ENCODE data around the gene KLHDC3.
"Not testable (repeated sequence)": the region's sequence is repeated elsewhere in the genome, so short reads cannot be mapped to it uniquely, and the experiment has no call there.

The KLHDC3 gene

DNA sequence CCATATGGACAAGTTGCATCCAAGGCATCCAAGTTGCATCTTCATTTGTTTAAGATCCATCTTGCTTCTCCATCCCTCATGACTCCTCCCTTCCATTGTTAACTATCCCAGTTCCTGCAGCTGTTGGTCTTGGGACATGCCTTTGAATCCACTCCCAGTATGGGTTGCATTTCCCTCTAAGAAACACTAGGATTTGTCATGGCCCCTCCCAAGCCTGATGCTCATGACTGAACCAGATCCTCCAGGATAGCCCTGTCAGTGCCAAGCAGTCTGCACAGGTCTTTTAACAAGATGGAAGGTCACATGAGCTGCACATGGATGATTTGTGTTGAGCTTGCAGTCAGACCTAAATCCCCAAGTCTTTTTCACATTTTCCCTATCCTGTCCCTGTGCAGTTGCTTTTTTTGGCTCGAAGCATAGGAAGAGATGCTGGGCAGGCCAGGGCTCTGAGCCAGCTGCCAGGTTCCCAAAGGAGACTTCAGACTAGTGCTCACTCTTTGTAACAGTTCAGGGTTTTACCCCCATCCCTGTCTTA lies 25.5 kb upstream of the KLHDC3 start:
- no peak for DNase-seq (ENCODE audit: low spot score)

DNA sequence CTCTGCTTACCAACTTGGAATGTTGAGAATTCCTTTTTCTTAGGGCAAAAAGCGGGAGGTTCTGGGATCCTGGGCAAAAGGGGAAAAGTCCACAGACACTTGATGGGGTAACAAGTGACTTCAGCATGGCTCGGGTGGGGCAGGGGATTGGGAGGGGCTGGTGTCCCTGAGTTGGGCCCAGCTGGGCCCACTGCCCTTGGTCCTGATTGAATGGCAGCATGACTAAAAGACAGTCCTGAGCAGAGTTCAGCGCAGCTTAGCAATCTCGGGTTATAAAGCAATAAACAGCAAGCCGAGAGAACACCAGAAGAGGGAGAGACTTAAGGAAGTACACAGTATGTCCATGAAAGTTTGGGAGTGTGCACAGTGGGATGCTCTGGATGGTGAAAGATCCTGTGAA lies 24.1 kb upstream of the KLHDC3 start:
- no peak for DNase-seq (ENCODE audit: low spot score)

DNA sequence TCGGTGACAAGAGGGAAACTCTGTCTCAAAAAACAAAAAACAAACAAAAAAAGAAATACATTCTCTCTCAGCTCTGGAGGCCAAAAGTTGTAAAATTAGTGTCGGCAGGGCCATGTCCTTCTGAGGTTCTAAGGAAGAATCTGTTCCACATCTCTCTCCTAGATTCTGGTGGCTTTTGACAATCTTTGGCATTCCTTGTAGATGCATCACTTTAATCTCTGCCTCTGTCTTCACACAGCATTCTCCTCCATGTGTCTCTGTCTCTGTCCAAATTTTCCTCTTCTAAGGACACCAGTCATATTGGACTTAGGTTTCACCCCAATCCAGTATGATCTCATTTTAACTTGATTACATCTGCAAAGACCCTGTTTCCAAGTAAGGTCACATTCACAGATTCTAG lies 20.6 kb upstream of the KLHDC3 start:
- DNase-seq (ENCODE audit: low spot score) = no peak

DNA sequence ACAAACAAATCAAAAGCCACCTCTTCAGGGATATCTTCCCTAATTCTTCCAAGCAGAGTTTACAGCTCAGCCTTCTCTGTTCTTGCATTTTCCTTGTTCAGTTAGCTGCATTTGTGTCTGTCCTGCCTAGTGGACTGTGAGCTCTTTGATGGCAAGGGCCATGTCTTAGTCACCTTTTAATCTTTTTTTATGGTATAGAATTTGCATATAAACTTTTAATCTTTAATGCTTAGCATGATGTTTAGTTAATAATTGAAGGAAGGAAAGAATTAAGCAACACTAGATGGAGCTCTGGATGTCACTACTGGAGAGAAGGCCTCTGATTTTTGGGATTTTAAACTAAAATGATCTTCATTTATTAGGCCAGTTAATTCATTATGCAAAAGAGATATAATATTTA lies 17.5 kb upstream of the KLHDC3 start:
- no peak for DNase-seq (ENCODE audit: low spot score)

DNA sequence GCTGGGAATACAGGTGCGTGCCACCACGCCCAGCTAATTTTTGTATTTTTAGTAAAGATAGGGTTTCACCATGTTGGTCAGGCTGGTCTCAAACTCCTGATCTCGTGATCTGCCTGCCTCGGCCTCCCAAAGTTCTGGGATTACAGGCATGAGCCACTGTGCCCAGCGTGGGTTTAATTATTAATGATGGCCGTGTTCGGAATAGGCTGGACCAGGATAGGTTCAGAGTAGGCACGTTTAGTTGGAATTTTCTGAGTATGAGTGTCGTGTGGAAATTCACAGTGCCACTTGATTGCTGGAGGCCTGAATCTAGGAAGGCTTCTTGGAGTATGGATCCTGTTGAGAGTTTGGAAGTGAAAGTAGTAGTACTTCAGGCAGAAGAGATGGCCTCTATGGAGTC lies 15.8 kb upstream of the KLHDC3 start:
- not testable (repeated sequence) for DNase-seq (ENCODE audit: low spot score)

DNA sequence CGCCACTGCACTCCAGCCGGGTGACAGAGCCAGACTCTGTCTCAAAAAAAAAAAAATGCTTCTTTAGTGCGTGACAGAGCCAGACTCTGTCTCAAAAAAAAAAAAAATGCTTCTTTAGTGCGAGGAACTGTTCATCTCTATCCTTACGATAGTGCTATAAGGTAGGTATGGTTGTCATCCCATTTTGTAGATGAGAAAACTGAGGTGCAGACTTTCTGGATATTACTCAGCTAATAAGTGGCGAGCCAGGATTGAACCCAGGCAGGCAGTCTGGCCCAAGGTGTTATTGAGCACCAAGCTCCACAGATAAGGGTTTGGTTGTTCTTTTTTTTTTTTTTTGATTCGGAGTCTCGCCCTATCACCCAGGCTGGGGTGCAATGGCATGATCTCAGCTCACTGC lies 12.2 kb upstream of the KLHDC3 start:
- no peak for DNase-seq (ENCODE audit: low spot score)

DNA sequence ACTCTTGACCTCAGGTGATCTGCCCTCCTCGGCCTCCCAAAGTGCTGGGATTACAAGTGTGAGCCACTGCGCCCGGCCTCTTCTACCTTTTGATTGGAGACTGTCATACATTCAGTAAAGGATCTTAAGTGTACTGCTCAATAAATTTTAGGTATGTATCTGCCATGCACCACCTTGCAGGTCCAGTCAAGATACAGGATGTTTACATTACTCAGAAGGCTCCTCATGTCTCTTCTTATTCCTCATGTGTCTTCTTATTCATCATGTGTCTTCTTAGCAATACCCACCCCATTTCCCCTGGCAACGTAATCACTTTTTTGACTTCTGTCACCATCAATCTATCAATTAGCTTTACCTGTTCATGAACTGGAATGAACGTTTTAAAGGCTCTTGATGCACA lies 8.2 kb upstream of the KLHDC3 start:
- DNase-seq (ENCODE audit: low spot score) = no peak

DNA sequence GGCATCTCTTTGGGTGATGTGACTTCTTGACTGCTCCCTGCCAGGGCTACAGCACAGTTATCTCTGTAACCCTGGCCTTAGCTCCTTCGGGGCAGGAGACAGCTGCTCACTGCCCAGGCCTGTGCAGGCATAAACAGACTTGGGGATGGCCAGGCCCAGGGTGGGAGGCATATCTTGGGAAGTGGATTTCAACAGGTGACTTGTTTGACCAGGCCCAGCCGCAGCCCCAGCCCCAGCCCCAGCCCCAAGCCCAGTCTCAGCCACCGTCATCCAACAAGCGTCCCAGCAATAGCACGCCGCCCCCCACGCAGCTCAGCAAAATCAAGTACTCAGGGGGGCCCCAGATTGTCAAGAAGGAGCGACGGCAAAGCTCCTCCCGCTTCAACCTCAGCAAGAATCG lies 7.8 kb upstream of the KLHDC3 start:
- no peak for DNase-seq (ENCODE audit: low spot score)

DNA sequence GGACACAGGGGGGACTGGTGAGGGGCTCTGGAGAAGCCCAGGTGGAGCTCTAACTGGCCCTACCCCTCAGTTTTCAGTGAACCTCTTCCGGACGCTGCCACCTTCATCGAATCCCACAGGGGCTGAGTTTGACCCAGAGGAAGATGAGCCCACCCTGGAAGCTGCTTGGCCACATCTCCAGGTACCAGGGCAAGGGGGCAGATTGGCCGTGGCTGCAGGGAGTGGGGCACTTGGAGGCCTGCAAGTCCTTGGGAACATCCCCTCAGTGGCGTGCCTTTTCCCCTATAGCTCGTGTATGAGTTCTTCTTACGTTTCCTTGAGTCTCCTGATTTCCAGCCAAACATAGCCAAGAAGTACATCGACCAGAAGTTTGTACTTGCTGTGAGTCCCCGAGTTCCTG lies 6.9 kb upstream of the KLHDC3 start:
- DNase-seq (ENCODE audit: low spot score) = no peak

DNA sequence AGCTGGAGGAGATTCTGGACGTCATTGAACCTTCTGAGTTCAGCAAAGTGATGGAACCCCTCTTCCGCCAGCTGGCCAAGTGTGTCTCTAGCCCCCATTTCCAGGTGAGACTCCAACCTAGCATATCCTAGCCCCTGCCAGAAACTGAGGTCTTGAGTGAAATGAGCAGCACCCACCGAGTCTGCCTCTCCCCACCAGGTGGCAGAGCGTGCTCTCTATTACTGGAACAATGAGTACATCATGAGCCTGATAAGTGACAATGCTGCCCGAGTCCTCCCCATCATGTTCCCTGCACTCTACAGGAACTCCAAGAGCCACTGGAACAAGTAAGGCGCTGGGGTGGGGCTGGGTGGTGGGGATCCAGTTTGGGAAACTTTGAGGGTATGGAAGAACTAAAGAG lies 4.9 kb upstream of the KLHDC3 start:
- DNase-seq (ENCODE audit: low spot score) = no peak

DNA sequence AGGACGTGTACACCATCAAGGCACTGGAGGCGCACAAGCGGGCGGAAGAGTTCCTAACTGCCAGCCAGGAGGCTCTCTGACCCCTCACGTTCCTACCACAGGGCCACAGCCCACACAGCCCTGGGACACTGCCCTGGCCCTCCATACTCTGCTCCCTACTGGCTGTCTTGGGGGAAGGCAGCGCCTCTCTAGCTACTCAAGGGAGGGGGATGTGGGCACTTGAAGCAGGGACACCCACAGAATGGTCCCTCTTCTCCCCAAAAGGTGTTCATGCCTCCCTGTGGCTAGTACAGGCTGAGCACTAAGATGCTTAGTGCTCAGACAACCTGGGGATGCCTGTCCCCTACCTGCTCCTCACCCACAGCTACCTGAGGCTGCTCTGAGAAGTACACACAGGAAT lies 2.8 kb upstream of the KLHDC3 start:
- DNase-seq (ENCODE audit: low spot score) = no peak

DNA sequence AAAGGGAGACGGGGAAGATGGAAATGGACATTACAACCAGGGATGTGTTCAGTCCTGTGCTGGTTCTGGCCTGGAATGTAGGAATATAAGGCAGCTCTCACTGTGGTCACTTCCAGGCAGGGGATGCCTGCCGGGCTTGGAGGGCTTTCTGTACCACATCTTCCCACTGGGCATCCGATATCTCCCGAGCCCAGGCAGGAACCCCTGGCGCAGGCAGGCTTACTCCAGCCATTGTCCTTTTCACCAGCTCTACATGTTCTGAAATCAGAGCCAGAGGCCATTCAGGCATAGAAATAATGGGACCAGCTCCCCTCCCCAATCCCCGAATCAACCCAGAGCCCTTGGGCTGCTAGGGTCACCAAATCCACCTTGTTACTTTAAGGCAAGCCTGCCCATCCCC lies 1.7 kb upstream of the KLHDC3 start:
- no peak for DNase-seq (ENCODE audit: low spot score)

DNA sequence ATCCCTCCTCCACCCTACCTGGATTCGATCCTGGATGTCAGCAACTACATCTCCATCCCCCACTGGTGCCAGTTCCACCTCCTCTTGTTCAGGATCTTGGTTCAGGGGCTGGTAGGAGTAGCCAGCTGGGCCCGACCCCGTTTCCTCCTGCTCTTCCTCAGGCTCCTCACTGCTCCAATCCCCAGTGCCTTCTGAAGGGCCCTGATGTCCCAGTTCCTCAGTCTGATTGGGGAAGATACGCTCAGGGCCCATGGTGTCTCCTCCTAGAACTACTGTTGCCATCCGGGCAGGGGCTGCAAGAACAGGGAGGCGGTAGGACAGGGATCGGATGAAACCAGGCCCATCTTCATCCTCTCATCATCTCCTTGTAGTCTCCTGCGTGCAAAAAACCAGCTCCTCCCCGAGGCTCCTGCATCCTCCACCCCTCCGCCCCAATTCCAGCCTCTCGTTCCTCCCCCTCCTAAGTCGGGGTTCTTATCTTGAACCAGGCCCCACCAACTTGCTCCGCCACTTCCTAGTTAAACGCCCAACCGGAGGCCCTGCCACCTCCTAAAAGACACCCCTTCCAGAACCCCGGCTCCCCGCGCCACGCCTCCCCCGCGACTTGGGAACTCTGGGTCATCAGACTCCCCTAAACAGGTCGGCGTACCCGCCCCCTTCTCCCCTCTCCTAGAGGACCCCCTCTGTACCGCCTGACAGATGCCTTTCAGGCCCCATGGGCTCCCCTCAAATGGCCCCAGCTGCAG lies 779 bp upstream of the KLHDC3 start:
- no peak for DNase-seq (ENCODE audit: low spot score)

DNA sequence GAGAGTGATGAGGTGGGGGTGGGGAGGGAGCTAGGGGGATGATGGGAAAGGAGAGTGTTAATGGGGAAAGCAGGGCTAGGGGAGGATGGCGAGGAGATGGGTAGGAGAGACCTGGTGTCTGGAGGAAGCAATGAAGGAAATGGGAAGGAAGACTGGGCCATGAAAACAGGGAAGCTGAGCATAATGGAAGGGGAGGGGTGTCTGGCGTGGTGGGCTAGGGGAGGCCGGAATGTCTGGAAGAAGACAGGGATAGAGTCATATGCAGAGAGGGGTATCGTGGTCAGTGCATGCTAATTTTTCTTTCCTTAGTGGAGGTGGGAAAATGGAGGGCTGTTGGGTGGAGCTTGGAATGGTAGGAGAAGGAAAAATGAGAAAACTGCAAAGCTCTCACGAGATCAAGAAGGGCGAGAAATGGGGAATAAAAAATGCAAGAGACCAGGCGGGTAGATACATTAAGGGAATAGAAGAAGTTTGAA lies 423 bp downstream of the KLHDC3 start:
- peak; percentile 30 for DNase-seq (ENCODE audit: low spot score)

DNA sequence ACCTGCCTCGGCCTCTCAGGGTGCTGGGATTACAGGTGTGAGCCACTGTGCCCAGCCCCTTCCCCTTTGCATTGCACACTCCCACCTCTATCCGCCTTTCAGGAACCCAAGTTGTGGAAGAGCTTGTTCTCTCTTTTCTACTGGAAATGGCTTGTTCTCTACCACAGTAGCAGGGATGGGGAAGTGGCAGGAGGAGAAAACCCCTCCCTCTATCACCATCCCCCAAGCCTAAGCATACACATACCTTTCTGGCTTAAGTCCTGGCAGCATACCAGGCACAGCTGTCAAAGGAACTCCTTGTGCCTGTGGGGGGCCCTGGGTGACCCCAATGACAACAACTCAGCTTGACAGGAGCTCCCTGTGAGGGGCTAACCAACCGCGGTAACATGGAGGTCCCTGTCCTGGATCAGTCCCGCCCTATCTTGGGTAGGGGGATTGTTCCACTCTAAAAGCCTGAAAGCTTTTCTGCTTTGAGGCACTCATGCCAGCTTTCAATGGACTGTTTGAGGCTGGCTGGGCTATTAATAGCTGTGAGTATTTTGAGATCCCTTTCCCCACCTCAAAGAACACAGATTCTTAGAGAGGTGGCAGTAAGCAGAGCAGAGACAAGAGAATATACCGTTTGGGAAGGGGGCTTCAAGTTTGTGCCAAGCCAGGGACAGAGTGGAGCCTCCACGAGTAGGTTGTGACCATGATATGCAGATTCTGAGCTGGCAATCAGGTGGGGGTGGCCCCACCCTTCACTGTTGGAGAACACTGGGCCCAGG lies 2.3 kb downstream of the KLHDC3 start:
- DNase-seq (ENCODE audit: low spot score) = no peak

DNA sequence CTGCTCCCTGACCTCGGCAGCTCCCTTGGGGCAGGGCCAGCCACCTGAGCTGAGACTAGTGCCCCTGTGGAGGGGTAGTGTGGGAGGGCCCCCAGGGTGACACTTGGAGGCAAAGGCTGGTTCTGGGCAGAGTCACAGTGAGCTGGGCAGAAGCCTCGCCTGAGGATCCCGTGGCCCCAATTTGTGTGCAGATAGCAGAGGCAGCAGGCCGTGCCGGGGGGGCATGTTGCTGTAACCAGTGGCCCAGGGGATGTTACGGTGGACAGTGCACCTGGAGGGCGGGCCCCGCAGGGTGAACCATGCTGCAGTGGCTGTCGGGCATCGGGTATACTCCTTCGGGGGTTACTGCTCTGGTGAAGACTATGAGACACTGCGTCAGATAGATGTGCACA lies 2.9 kb downstream of the KLHDC3 start:
- no peak for DNase-seq (ENCODE audit: low spot score)

DNA sequence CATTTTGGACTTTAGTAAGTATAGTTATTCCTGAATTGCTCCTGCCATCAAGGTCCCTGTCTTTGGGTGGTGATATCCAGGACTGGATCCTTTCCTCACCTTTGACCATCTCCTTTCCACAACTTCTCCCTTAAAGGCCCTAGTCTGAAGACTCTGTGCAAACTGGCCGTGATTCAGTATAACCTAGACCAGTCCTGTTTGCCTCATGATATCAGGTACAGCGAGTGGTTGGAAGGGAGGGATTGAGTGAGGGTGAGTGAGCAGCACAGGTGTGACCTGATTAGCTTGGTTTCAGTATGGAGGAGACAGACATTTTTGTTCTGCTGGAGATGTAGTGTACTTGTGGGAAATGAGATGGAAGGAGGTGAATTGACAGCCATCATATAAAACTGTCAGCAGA lies 5.1 kb downstream of the KLHDC3 start:
- no peak for DNase-seq (ENCODE audit: low spot score)

DNA sequence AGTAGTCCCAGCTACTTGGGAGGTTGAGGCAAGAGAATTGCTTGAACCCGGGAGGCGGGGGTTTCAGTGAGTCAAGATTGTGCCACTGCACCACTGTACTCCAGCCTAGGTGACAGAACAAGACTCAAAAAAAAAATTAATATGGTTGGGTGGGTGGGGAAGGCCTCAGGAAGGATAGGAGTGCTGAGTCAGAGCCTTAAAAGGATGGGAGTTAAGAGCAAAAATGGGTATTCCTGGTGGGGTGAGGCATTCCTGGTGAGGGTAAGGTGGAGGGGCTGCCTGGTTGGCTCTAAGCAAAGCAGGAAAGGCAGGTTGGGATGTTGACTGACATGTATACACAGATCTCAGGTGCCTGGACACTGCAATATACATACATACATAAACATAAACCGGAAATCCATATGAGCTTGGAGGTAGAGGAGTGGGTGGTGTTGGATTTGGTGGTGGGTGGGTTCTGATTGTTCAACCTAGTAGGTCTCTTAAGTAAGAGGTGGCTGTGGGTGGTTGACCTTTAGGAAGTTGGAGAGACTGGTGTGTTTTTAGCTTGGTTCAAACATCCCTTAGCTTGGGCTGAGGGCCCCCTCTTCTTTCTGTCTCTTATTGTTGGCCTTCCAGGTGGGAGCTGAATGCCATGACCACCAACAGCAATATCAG lies 6.1 kb downstream of the KLHDC3 start:
- DNase-seq (ENCODE audit: low spot score) = no peak

DNA sequence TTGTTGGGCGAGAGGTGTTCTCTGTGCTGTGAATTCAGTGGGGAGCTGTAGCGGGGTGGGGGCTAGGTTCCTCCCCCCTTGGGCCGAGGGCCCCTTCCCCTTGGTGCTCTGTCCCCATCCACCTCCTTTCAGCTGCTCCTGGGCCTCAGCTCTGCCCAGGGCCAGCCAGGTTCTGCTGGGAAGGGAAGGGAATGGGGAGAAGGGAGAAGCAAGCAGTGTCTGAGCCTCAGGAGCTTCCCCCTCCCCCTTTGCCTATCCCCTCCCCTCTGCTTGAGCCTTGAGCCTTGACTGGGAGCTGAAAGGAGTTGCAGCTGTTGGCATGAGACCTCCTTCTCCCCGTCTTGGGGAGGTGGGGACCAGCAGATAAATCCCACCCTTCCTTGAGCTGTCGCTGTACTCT lies 6.8 kb downstream of the KLHDC3 start:
- DNase-seq (ENCODE audit: low spot score) = no peak

DNA sequence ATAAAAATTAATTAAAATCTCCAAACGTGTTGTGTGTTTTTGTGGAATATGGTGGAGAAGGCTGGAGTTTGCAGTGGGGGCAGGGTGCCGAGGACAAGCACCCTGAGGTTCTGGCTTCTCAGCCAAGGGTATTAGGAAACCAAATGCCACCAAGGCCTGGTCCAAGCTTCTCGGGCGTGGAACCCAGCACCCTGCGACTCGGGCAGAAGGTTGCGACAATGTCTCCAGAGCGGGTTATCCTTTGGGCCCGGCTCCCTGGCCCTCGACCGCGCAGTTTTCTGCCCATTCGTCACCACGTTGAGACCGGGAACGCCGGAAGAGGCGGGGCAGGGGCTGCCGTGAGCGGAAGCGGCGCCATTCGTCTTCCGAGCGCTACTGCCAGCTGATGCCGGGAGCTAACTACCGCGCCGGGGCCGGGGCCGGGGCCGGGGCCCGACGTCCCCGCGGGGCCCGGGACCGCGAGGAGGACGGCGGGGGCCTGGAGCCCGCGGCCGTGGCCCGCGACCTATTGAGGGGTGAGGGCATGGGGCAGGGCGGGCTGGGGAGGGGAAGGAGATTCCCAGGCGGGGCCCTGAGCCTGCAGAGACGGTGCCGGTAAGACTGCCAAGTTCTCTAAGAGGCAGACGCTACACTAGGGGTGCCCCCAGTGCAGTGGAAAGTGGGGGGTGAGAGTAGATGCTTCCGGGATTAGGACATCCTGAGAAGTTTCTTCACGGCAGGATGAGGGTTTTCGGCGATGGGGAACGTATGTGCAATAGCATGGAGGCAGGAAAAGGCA lies 7.4 kb downstream of the KLHDC3 start, which contains the start of gene RRP36:
Gene RRP36 (plus strand): TSS at position 354 of the 778 bp plus-strand sequence. CDS start 32 bp downstream, at position 386.
- DNase-seq (ENCODE audit: low spot score) = peak; percentile 86

DNA sequence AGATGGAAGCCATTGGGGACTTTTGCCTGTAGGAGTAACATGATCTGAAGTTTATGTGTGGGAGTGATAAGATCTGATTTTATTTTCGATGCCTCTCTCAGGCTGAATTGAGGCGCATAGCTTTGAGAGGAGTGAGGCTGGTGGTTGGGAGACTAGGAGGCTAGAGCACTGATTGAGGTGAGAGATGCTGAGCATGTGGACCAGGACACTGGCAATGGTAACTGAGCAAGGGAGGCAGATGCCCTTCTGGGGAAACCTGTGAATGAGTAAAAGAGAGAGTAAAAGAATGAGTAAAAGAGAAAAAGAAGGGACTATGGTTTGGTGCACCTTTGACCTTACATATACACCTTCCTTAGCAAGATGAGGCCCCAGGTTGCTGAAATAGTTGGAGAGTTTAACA lies 10.4 kb downstream of the KLHDC3 start:
- DNase-seq (ENCODE audit: low spot score) = no peak

DNA sequence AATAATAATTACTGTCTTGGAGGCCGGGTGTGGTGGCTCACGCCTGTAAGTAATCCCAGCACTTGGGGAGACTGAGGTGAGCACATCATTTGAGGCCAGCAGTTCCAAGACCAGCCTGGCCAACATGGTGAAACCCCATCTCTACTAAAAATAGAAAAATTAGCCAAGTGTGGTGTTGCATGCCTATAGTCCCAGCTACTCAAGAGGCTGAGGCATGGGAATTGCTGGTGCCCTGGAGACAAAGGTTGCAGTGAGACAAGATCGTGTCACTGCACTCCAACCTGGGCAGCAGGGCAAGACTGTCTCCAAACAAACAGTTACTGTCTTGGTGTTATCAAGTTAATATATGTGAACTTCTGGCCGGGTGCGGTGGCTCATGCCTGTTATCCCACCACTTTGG lies 12.3 kb downstream of the KLHDC3 start:
- DNase-seq (ENCODE audit: low spot score) = no peak

Data from COLO829 (cell line).